Adrenal gland (tissue), 5 donors: ENCODE measurements around the gene GRM8.

Experiments used
- CTCF ChIP-seq, 6 experiments: fragments of 450-650 bp in 4 of 6; fragments of 200-600 bp in 2 of 6; sonication (generic) in 1 of 6; IDR thresholded peaks; 1 replicate in 5 of 6; 2 replicates in 1 of 6; pipeline versions ENCODE4 v1.5.1 to v1.8.0; 2016 to 2021; ENCODE audit warnings: antibody characterized with exemption in 6 of 6, mild to moderate bottlenecking in 2 of 6, moderate library complexity in 1 of 6
- POLR2A ChIP-seq, 2 donors: fragments of 450-650 bp; IDR thresholded peaks; one replicate each; pipeline ENCODE4 v1.6.1; 2017; ENCODE audit warnings: antibody characterized with exemption in 2 of 2, mild to moderate bottlenecking in 2 of 2, moderate library complexity in 1 of 2
- donor health status: DM: no; HTN: no; CAD: no.

- TF ChIP-seq POLR2A (IDR thresholded peaks at IDR 0.05) = no peak
- no peak for TF ChIP-seq CTCF (IDR thresholded peaks at IDR 0.05)
Observed at GRCh38 chr7:126495733-126496132, 757.0 kb downstream of the GRM8 start.
